ENCODE results near the gene WNK2.
A peak's percentile ranks its signal among the peaks of the same experiment; 100 is the strongest.

Gene WNK2

DNA sequence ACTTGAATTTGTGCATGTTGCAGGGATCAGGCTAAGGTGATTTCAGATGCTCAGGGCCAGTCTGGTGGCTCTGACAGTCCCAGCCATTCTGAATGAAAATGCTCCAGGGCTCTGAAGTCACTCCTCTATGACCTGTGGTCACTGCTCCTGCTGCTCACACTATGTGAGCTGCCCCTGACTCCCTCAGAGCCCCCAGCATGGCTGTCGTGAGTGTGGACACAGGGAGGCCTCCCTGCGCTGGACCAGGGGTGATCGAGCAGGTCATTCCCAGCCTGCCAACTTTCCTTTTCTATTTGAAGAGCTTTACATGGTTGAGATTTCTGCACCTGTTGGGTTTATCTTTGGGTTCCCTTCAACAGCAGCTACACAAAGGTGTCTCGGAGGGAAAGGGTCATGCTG lies 74.5 kb downstream of the WNK2 start:
- no peak for DNase-seq

DNA sequence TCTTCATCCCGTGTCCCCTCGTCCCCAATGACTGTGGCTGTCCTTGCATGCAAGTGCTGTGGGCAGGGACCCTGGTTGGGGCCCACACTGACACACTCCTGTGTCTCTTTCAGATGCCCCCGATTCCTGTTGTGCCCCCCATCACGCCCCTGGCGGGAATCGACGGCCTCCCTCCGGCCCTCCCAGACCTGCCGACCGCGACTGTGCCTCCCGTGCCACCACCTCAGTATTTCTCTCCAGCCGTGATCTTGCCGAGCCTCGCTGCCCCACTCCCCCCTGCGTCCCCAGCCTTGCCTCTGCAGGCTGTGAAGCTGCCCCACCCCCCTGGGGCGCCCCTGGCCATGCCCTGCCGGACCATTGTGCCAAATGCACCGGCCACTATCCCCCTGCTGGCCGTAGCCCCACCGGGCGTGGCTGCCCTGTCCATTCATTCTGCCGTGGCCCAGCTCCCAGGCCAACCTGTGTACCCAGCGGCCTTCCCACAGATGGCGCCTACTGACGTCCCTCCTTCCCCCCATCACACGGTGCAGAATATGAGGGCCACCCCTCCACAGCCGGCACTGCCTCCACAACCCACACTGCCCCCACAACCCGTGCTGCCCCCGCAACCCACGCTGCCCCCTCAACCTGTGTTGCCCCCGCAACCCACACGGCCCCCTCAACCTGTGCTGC lies 75.0 kb downstream of the WNK2 start:
- DNase-seq, result no peak

DNA sequence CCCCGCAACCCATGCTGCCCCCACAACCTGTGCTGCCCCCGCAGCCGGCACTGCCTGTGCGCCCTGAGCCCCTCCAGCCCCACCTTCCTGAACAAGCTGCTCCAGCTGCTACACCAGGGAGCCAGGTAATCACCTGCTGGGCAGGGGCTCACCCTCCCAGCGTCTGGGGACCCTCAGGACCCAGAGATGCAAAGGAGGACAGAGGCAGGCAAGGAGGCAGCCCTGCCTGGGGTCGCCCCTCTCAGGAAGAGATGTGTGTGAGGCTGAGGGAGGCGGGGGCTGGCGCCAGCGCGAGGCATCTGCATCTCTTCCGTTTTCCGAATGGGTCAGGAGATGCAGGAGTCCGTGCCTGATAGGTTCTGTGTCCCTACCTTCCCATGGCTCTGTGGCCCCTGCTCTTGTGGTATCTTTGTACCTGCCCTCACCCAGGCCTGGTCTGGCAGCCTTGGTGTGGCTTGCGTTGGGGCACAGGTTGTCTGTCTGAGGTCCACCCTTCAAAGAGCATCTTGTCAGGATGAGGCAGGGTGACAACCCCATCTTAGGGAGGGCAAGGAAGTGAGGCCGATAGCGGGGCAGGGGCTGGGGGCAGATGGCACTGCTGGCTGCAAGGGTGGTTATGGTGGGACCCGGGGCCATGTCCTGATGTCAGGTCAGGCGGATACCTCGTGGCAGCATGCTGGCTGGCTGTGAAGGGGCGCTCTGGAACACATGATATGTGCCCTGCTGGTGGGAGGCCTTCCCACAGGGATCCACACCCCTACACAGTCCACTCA lies 75.7 kb downstream of the WNK2 start:
- no peak for DNase-seq

DNA sequence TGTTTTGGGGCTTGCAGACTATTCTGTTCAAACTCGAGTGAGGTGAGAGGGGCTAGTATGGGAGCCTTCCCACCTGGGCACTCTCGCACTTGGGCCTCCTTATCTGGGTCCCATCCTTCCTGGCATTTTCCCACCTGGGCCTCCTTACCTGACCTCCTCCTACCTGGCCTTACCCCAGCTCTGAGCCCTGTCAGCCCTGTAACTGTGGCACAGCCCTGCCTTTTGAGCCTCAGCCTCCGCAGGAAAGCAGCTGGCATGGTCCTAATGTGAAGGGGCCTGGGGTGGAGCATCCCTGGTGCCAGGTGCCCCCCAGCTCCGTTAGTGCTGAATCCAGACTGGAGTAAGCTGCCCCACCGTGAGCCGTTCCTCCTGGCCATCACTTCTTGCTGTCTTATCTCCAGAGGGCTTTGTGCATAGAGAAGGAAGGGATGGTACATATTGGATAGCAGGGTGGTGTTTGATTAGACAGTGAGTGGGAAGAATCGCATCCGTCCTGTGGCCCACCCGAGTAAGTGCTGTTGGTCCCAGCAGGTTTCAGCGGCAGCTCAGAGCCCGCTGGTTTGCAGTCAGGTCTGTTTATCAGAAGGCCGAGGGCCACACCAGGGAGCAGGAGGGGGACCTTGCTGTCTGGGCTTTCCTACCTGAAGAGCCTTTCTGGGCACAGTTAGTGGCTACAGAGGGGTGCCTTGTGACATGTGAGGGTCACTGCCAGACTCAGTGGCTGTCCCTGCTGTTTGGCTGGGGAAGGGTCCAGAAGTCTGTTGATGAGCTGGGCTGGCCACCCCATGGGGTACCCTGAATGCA lies 76.5 kb downstream of the WNK2 start:
- DNase-seq, result no peak

DNA sequence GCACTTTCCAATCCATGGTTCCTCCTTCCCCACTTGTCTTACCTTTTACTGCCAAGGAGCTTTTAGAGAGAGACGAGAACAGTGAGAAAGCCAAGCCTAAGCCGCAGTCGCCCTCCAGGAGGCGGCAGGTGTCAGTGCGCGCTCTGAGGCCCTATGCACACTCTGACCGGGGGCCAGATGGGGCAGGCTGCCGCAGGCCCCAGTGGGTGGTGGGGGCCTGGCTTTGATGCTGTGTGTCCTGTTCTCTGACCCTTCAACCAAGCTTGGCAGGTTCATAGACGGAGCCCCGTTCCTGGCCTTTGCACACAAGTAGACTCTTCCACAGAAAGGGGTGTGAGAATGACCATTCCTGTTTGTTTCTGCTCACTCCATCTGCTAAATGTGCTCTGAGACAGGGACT lies 77.3 kb downstream of the WNK2 start:
- no peak for DNase-seq

DNA sequence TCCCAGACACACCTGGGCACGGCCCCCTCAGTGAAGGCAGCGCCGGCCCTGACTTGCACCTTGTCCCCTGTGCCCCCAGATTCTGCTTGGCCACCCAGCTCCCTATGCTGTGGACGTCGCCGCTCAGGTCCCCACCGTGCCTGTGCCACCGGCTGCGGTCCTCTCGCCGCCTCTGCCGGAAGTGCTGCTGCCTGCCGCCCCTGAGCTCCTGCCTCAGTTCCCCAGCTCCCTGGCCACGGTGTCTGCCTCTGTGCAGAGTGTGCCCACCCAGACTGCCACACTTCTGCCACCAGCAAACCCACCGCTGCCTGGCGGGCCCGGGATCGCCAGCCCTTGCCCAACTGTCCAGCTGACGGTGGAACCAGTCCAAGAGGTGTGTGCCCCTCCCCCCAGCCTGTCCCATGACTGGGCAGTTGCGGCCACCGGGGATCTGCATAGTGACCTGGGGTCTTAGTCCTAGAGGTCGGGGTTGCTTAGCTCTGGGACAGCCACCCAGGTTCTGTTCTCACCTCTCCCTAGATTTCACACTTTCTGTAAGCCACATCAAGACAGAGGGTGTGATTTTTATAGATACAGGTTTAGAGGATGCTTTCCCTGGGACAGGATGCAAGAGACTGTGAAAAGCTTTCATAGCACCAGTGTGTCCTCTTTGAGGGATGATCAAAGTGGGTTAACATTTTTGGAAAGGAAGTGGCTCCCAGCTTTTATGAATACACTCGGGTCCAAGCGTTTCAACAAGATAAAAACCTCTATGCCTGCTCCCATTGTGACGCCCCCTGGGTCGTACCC lies 78.0 kb downstream of the WNK2 start:
- DNase-seq, result no peak

DNA sequence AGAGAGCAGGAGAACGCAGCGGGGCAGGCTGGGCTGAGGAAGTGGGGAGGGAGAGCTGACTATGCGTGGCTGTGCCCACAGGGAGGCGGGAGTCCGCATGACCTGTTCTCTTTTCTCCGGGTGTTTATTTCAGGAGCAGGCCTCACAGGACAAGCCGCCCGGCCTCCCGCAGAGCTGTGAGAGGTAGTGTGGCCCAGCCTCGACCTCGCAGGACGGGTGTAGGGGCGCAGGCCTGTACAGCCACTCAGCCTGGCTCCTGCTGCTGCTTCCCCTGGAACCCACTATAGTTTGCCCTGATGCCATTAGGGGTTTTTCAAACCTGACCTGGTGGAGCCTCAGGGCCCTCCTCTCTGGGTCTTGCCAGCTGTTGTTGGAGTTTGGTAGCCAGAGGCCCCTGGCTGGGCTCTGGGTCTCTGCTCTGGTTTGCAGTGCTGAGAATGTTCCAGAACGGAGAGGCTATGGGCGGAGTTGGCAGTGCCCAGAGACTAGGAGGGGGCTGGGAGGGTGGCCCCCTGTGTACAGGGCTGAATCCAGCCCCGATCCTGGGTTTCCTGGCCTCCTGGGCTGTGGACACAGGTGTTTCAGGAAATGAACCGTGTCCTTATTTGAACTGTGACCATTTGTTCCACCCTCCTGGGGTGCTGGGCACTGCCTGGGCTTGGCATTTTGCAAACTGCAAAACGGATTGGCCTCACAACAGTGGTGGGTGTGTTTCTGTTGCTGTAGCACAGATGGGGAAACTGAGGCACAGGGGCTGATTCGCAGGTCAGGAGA lies 78.8 kb downstream of the WNK2 start:
- DNase-seq, result no peak

DNA sequence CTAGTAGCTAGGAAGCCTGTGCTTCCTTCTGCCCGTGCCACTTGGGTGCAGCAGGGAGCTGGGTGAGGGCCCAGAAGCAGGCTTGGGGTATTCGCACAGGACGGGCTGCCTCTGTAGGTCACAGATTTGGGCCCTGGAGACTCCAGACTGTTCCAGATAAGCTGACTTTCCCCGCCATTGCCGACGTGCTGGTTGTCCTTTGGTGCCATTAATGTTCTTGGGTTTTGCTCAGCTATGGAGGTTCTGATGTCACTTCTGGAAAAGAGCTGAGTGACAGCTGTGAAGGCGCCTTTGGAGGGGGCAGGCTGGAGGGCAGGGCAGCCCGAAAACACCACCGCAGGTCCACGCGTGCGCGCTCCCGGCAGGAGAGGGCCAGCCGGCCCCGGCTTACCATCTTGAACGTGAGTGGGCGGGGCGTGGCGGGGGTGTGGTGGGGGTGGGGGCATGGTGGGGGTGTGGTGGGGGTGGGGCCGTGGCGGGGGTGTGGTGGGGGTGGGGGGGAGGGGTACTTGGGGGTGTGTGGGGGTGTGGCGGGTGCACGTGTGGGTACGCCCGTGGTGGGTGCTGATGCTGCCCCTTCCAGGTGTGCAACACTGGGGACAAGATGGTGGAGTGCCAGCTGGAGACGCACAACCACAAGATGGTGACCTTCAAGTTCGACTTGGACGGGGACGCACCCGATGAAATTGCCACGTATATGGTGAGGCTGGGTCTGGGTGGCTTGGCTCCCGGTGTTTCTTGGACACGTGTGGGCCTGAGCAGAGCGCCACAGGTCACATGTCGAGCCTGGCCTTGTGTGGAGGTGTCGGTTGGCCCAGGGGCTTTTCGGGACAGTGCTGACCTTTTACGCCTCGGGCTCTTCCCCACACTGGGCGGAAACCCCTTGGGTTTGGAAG lies 79.6 kb downstream of the WNK2 start:
- DNase-seq, result no peak

DNA sequence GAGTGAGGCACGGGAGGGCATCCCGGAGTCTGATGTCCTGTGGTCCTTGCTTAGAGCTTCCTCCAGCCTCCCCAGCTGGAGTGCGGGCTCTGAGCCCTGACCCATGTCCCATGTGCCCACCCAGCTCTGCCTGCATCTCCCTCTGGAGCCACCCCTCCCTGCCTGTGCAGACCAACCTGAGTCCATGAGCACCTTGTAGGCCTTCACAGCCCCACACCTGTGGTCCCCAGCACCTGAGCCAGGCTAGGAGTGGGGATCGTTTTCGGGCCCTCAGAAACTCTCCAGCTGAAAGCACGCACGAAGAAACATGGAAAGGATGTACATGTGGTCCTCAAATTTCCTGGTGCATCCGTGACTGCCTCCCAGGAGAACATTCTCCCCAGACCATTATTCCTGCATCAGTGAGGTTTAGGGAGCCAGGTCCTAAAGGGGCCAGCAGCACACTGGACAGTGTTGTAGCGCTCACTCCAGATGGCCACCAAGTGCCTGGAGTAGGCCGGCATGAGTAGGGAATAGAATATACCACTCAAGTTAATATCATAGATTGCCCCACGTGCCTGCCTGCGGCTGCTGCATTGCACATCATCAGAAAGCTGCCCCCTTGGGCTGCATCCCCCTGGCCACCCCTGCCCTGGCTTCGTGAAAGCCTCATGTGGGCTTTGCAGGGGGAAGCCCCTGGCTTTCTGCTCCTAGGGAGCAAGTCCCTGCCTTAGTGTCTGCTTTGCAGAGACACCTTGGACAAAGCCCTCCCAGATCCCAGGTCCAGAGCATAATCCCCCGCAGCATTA lies 80.6 kb downstream of the WNK2 start:
- DNase-seq, result no peak

DNA sequence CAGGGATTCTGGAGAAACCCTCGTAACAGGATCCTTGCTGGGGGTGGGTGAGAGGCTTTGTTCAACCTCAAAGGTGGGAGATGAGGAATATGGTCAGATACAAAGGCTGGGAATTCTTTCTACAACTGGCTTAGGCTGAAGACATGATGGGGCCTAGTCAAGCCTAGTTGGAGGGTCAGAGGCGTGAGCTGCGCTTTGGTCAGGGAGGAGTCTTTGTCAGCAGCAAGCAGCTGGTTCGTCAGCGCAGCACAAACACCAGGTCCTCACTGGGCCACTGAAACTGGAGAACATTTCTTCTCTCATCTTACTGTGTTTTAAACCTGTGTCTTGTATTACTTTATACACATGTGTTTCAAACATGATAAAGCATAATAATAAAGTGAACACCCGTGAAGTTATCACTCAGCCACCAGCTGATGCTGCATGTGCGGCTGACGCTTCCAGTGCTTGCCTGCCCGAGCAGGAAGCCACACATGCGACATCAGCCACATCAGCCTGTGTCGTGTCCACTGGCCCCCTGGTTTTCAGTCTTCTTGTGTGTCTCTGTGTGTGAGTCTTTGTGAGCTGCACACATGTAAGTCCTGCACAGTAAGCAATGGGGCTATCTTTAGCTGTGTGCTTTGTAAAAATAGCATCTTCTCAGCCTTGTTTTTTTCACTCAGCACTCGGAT lies 81.5 kb downstream of the WNK2 start:
- no peak for DNase-seq

DNA sequence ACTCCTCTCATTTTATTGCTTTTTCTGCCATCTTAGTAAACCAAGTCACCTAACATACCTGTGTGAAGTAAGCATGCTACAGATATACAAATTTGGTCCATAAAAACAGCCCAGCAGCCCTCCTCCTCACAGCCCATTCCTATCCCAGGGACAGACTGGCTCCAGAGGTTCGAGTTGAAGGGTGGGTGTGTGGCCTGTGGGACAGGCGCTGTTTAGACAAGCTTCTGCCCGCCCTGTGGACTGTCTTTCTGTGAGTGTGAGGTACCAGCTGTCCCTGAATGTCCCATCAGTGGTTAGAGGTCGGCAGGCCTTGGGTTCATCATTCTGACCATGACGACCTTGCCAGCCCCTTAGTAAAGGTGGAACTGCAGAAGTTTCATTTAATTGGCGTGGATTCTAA lies 82.0 kb downstream of the WNK2 start:
- no peak for DNase-seq

DNA sequence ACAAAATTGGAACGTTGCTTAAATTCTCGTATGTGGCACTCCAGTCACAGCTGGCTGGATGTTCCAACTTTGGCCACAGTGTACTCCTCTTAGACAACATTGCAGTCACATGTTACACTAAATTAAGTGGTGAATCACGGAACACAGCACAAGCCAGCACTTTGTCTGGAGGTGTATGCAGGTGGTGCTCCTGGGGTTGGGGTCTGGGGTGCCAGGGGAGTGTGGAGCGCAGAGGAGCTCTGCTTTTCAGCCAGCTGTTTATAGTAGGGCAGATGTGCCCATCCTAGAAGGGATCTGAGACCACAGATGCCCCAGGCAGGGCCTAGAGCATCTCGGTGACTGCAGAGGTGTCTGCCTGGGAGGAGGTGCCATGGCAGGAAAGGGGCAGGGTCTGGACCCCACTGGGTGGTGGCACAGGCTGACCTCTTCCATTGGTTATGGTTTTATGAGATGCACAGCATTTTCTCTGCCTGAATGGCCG lies 82.6 kb downstream of the WNK2 start:
- no peak for DNase-seq

DNA sequence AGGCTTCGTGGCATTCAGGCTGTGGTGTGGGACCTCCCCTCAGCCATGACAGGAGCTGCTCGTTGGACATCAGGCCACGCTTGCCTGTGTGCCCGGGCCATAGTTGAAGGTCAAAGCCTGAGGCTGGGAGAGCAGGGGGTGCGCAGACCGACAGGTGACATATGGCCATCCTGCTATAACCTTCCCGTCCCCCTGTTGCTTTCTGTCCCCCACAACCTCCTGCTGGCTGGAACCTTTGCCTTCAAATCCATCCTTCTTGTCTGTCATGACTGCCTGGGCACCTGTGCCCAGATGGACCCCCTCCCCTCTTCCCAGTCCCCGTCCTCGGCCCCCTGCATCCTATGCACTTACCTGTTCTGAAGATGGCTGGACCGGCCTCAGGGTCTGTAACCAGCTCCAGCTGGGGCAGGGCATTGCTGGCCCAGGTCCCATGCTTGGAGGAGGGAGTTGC lies 83.2 kb downstream of the WNK2 start:
- no peak for DNase-seq

DNA sequence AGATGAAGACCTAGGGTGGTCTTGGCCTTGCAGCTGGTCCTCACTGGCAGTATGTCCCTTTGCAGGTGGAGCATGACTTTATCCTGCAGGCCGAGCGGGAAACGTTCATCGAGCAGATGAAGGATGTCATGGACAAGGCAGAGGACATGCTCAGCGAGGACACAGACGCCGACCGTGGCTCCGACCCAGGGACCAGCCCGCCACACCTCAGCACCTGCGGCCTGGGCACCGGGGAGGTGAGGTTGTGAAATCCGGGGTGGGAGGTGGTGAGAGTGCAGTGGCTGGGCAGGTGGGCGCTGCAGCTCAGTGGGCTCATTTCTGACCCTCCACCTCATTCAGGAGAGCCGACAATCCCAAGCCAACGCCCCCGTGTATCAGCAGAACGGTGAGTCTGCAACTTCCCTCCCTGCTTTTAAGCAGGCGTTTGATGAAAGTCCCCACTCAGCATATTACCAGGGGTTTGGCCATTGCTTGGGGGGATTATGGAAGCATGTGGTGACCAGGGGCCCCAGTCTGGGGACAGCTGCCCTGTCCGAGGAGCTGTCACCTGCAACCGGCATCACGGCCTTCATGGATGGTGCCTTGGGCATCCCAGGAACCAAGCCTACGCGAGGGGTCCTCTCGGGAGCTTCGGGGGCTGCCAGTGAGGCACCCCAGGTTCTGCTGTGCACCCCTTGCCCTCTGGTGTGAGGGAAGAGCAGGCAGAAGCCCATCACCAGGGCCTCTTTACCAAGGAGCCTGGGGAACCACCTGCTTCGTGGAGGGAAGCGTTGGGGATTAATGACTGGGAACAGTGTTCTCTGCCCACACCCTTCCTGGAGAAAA lies 84.0 kb downstream of the WNK2 start:
- no peak for DNase-seq

DNA sequence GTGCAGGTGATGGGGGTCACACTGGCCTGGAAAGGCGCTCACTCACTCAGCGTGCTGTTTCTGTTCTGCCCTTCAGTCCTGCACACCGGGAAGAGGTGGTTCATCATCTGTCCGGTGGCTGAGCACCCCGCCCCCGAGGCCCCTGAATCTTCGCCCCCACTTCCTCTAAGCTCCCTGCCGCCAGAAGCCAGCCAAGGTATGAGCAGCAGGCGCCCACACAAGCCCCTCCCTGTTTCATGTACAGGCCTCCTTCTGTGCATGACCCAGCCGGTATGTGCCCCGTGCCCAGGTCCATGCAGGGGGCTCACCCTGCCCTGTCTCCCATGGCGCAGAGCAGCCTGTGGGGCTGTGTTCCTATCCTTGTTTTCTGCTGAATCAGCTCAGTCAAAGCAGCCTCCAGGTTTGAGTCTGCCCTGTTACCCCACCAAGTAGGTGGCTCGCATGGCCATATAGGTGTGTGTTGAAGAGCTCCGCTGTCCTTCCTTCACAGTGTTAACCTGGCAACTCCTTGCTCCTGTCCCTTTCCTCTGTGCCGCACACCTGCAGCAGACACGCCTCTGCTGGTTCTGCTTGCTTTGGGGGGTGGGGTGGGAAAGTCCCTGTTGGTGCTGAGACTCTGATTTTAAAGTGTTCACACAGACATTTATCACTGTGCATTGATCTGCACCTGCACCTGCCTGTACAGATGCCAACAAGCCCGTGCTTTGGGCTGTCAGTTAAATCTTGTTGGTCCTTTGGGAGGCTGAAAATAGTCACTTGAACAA lies 84.8 kb downstream of the WNK2 start:
- DNase-seq, result peak; percentile 34

DNA sequence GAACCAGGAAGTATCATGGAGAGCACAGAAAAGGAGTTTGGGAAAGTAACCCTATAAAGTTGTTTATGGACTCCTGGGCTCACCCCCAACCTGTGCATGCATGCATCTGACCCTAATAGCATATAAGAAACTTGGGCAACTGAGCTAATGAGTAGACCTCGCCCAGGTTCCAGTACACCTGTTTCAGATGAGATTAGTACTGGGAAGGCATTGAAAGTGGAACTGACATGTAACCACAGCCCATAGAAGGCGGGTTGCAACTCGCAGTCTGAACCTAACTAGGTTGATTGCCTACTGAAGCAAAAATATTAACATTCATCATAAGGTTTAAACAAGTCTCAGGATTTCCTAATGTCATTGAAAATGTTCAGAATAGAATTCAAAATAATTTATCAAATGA lies 87.0 kb downstream of the WNK2 start:
- no peak for DNase-seq

DNA sequence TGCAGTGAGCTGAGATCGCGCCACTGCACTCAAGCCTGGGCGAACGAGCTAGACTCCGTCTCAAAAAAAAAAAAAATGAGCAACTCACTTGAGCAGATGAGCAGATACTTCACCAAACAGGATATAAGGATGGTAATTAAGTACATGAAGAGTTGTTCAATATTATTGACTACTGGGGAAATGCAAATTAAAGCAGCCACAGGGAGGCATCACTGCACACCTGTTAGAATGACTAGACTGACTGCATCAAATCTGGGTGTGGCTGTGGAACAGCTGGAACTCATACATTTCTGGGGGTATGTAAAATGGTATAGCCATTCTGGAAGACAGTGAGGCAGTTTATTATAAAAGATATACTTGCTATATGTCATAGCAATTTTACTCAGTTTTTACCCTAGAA lies 93.0 kb downstream of the WNK2 start:
- DNase-seq, result no peak

DNA sequence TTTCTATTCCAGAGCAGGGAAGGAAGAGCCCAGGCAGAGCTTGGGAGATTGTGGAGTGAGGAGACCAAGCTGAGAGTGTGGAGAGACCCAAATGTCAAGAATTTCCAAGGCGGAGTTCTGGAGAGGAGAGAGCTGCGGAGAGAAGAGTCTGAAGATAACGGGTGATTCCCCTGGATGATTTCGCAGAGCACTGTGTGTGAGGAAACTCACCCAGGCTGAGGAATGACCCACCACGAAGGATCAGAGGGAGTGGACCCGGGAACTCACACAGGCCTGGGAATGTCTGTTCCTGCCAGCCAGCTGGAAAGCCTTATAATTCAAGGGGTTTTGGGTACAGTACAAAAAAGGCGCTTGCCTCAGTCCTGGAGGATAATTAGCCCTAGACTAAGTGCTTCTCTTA lies 94.2 kb downstream of the WNK2 start:
- DNase-seq, result no peak
